Cardiac fibroblast (primary cell): ENCODE data around the gene ETV2.

Experiments used
- DNase-seq, 2 donors: peaks; one replicate each; pipeline versions ENCODE4 v3.0.0 to v3.0.0-alpha.2; 2010; ENCODE audit warnings: low read depth in 2 of 2
- H3K4me3 ChIP-seq, 2 donors: replicated peaks in 1 of 2; 1 replicate in 1 of 2; 2 replicates in 1 of 2; pipeline ENCODE4 v1.5.1; 2011; ENCODE audit warnings: low read depth in 2 of 2, low read length in 2 of 2, mild to moderate bottlenecking in 2 of 2, moderate library complexity in 1 of 2
- TF ChIP-seq, protein P1 (sequence below): IDR thresholded peaks from one replicate; pipeline ENCODE4 v1.5.1; 2011; ENCODE audit warnings: low read depth, mild to moderate bottlenecking, low read length, inconsistent platforms

The ETV2 gene

DNA sequence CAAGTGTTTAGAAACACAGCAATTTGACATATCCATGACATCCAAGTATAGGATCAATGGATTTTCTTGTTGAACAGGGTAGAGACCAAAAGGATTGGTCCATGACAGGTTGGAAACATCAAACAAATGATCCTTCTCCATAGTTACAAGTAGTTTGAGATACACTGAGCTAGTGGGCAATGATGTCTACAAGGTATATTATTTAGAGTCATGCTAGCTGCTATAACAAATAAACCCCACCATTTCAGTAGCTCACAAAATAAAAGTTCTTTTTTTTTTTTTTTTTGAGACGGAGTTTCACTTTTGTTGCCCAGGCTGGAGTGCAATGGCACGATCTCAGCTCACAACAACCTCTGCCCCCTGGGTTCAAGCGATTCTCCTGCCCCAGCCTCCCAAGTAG lies 33.9 kb upstream of the ETV2 start:
- TF ChIP-seq, protein P1, sequence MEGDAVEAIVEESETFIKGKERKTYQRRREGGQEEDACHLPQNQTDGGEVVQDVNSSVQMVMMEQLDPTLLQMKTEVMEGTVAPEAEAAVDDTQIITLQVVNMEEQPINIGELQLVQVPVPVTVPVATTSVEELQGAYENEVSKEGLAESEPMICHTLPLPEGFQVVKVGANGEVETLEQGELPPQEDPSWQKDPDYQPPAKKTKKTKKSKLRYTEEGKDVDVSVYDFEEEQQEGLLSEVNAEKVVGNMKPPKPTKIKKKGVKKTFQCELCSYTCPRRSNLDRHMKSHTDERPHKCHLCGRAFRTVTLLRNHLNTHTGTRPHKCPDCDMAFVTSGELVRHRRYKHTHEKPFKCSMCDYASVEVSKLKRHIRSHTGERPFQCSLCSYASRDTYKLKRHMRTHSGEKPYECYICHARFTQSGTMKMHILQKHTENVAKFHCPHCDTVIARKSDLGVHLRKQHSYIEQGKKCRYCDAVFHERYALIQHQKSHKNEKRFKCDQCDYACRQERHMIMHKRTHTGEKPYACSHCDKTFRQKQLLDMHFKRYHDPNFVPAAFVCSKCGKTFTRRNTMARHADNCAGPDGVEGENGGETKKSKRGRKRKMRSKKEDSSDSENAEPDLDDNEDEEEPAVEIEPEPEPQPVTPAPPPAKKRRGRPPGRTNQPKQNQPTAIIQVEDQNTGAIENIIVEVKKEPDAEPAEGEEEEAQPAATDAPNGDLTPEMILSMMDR = no peak
- DNase-seq = no peak
- no peak overlapping the region for H3K4me3 ChIP-seq

DNA sequence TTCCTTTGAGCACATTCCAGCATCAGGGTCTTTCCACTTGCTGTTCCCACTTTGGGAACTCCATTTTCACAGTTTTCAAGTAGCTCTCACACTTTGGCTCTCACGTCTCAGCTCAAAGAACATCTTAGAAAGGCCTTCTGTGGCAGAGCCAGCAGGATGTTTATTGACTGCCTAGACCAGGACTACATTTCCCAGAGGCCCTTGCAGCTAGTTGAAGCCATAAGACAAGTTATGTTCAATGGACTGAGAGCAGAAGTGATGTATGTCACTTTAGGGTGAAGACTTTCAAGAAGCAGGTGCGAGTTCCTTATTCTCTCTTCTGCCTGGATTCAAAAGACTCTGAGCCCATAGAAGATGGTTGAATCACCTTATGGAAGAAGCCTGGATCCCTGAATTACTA lies 33.3 kb upstream of the ETV2 start:
- H3K4me3 ChIP-seq = no peak overlapping the region
- DNase-seq = peak in 1 of 2 donors; percentile 9
- TF ChIP-seq, protein P1 = no peak

DNA sequence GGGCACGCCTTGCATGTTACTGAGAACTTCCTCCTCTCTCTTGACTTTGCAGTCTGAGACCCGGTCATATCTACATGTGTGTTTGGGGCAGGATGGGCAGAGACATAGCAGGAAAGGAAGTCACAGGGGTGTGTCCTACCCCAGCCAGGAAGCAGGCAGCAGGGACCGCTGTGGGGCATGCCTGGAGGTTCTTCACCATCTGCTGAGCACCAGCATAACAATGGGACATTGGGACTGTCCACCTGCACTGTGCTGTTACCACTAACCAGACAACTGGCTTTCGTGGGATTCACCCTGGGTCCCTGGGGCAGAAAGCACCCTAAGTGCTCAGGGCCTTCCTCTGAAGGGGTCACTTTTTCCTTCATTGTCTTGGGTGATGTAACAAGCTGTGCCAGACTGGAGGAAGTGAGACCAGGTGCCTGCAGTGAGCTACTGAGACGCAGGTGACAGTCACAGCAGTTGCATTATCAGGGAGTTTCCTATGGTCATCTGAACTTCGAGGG lies 31.6 kb upstream of the ETV2 start:
- no peak for DNase-seq
- TF ChIP-seq, protein P1 = no peak
- no peak overlapping the region for H3K4me3 ChIP-seq

DNA sequence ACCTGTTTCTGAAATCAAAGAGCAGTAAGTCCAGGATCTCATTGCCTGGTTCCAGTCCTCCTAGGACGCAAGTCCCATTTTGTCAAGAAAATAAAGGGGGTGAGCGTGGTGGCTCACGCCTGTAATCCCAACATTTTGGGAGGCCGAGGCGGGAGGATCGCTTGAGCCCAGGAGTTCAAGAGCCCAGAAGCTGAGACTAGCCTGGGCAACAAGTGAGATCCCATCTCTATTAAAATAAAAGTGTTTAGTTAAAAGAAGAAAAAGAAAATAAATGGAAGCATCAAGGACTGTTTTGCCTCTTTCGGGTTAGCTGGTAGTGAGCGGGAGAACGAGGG lies 29.4 kb upstream of the ETV2 start:
- DNase-seq = no peak
- TF ChIP-seq, protein P1 = no peak
- peak overlapping the region; percentile 88 to 96 for H3K4me3 ChIP-seq

DNA sequence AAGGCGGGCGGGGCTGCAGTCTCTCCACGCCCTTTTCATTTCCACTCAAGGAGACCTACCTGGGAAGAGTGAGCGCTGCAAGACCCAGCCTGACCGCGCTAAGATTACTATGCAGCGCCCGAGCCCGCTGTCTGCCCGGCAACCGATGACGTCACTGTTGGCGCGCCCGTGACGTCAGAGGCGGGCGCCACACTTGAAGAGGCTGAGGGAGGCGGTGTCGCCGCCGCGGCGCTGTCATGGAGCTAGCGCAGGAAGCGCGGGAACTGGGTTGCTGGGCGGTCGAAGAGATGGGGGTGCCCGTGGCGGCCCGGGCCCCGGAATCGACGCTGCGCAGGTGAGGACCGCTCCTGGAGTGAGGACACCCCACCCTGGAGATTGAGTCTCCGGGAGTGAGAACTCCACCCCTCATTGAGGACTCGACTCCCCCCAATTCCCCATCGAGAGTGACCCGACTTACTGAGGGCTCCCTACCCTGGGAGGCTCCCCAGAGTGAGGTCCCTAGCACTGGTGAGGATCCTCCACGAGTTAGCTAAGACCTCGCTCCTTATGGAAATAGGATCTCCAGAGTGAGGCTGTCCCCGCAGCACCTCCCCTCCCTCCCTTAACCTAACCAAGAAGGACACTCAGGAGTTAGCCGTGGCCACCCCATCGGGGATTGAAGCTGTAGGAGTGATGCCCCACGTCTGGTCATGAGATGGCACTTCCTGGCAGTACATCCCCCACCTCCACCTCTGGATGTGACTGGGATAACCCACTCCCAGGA lies 28.8 kb upstream of the ETV2 start, which contains the start of gene HAUS5:
HAUS5 (plus strand) TSS at position 177 of the 763 bp plus-strand sequence; CDS start at position 237, 60 bp downstream.
- TF ChIP-seq, protein P1 = no peak
- peak; percentile 91 for DNase-seq
- peak within 1 kb of the TSS; percentile 88 to 96 for H3K4me3 ChIP-seq

DNA sequence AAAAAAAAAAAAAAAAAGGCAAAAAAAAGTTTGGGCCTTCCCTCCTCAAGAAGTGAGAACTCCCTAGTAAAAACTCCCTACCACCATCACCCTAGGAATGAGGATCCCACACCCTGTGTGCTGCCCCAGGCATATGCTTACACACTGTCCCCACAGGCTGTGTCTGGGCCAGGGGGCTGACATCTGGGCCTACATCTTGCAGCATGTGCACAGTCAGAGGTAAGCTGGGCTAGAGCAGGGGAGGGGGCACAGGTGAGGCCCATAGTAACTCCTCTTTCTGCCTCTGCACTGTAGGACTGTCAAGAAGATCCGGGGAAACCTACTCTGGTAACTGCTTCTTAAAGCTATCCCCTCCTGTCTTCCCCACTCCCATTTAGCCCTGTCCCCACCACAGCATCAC lies 28.0 kb upstream of the ETV2 start:
- H3K4me3 ChIP-seq = no peak overlapping the region
- TF ChIP-seq, protein P1 = no peak
- no peak for DNase-seq

DNA sequence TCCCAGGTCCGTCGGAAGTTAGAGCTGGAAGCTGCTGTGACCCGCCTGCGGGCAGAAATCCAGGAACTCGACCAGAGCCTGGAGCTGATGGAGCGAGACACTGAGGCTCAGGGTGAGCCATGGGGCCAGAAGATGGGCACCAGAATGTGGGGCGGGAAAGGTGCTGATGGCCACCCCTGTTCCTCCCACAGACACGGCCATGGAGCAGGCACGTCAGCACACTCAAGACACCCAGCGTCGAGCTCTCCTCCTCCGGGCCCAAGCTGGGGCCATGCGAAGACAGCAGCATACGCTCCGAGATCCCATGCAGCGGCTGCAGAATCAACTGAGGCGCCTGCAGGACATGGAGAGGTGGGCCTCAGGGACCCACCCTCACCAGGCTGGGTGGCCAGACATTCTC lies 26.5 kb upstream of the ETV2 start:
- H3K4me3 ChIP-seq = no peak overlapping the region
- TF ChIP-seq, protein P1 = no peak
- no peak for DNase-seq
